Central memory CD4-positive, alpha-beta T cell (primary cell): ENCODE measurements around the gene BRICD5.

ENCODE experiments used
- DNase-seq: peaks from one replicate; pipeline ENCODE4 v3.0.0; 2022

Gene BRICD5

DNA sequence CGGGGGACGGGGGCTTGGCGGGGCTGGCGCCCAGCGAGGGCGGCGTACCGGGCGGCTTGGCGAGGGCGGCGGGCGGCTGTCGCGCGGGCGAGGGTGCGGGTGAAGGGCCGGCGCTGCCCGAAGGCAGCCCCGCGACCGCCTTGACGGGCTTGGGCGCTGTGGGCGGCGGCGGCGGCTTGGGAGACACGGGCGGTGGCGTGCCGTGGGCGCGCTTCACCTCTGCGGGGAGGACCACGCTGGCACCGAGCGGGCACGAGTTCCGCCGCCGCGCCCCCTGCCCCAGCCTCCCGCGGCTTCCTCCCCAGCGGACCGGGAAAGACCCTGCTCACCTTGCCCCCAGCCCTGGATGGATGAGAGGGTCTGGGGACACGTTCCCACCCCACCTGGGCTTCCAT, 31.6 kb downstream of the BRICD5 start:
- no peak for DNase-seq

DNA sequence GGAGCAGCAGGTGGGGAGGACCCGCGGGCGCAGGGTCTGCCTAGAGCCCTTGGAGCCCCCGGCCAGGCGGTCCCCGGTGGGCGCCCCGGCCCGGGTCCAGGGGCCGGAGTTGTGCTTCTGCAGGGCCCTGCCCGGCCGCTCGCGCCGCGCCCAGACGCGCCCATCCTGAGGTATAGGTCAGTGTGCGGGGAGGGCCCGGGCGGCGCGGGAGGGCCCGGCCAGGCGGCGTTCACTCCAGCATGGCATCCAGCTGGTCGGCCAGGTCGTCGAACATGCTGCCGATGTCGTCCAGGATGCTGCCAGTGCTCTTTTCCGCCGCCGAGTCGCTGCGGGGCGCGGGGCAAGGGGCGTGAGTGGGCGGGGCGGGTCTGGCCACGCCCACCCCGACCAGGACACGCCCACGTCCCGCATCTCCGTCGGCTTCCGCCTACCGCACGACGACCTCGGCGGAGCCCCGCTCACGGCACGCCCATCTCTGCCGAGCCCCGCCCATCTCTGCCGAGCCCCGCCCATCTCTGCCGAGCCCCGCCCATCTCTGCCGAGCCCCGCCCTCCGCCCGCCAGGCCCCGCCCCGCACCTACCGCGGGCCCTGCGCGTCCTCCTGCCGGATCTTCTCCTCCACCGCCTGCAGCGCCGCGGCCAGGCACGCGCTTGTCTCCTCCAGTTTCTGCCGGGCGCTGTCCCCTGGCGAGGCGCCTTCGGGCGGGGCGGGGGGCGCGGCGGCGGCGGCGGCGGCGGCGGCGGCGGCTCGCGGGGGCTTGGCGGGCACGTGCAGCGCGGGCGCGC, 32.1 kb downstream of the BRICD5 start:
- DNase-seq, result peak; percentile 24

DNA sequence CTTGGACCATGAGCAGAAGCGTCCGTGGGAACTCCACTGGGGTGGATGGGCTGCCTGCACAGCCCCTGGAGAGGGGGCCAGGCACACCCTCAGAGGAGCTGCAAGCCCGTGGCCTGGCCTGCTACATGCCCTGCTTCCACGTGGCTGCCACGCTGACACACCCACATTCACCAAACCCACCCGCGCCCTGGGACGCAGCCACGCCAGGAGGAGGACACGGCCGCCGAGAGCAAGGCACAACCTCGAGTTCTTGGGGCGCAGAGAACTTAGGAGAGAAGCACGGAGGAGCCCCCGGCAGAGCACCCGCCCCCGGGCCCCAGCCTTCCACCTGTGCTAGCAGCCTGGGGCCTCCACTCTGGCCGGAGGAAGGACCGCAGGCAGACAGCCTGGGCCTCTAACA, 33.1 kb downstream of the BRICD5 start:
- DNase-seq, result no peak

DNA sequence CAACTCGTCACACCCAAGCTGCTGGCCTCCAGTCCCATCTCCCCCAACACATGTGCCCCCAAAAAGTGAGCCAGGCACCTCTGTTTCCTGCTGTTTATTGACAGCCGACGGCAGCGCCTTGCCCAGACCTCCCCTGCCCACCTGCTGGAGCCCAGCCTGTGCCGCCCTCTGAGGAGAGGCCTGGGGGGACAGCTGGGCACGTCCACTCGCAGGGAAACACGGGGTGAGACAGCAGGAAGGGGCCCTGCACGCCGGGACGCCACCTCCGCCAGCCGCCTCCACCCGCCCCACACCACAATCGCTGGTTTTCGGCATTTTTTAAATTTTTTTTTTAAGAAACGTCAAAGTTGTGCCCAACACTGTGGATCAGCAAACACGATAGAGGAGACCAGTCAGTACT, 33.6 kb downstream of the BRICD5 start:
- no peak for DNase-seq

DNA sequence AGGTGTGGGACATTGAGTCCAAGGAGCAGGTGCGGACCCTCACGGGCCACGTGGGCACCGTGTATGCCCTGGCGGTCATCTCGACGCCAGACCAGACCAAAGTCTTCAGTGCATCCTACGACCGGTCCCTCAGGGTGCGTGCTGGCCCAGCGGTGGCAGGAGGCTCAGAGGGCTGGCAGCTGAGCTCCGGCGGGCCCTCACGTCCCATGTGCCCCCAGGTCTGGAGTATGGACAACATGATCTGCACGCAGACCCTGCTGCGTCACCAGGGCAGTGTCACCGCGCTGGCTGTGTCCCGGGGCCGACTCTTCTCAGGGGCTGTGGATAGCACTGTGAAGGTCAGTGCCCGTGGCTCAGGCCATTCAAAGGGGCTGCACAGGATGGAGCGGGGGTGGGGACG, 34.6 kb downstream of the BRICD5 start:
- DNase-seq, result no peak

DNA sequence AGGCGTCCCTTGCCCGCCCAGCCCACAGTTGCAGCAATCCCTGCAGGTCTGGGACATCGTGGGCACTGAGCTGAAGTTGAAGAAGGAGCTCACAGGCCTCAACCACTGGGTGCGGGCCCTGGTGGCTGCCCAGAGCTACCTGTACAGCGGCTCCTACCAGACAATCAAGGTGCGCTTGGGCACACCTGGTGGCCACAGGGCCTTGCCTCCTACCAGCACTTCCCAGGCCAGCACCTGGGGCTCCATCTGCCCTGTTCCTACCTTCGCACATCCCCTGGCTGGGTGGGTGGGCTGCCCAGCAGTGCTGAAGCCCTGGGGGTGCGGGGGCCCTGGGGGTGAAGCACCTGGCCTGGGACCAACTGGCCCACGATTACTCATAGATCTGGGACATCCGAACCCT, 35.2 kb downstream of the BRICD5 start:
- DNase-seq, result no peak

DNA sequence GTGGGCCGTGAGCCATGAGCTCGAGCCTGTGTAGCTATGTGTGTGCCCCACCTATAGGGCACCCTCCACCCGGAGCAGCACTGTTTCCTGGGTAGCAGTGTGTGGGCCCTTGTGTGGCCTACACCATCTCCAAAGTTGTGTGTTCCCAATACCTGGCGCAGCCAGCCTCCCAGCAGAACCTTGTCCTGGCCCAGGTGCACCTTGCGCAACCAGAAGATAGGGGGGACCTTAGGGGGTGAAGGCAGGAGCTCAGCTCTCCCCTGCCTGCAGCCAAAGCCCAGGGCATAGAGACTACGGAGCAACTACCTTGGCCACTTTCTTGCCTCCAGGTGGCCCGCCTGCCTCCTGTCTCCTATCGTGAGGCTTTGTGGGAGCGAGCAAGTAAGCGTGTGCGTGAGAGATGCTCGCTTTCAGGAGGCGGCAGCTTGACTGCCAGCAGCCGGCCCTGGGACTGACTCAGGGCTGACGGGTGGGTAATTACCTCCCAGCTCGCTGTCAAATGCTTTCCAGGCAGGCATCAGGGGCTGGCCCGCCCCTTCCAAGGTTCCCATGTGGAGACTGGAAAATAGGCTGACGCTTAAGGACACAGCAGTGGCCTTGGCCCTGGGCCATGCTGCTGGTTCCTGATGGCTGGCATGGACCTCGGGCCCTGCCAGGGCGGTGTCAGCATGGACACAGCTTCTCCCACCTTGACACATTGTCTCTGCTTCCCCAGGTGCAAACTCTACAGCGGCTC, 36.1 kb downstream of the BRICD5 start:
- DNase-seq, result no peak

DNA sequence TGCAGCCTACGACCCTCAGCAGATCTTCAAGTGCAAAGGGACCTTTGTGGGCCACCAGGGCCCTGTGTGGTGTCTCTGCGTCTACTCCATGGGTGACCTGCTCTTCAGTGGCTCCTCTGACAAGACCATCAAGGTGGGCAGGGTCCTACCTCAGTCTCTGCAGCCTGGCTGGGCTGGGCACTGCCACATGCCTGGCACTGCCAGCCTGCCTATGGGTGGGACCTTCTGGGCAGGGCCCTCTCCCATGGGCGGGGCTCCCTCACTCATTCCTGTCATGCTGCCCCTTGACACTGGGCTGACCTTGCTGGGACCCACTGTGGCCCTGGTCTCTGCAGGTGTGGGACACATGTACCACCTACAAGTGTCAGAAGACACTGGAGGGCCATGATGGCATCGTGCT, 36.7 kb downstream of the BRICD5 start:
- no peak for DNase-seq

DNA sequence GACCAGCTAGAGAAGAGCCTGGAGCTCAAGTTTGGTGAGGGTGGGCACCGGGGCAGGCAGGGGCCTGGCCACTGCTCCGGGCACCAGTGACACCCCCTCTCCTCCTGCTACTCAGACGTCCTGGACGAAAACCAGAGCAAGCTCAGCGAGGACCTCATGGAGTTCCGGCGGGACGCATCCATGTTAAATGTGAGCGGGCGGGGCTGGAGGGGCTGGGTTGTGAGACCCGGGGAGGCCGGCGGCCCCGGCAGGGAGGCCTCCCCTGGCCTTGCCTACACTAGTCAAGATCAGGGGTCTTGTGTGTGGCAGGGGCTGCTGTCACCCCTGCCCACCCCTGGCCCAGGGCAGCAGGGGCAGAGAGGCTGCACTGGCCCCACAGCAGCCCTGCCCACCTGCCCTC, 37.3 kb downstream of the BRICD5 start:
- no peak for DNase-seq

DNA sequence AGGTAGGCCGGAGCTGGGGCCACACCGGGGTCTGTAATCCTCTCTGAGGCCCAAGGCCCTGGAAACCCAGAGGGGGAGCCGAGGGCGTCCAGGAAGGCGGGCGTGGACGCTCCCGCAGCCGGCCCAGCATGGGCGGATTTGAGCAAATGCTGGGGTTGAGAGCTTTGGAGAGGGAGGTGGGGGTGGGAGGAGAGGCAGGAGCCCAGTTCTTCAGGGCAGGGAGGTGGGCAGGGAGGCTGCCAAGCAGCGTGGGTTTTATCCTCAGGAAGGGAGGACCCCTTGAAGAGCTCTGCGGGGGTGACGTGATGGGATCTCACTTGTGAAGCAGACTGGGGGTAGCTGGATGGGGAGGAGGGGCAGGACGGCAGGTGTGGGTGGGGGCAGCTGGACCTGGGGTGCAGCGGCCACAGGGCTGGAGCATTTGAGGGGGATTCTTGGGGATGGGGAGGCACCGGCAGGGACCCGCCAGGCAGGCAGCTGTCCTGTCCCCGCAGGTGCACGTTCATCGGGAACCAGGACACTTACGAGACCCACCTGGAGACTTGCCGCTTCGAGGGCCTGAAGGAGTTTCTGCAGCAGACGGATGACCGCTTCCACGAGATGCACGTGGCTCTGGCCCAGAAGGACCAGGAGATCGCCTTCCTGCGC, 37.9 kb downstream of the BRICD5 start:
- no peak for DNase-seq

DNA sequence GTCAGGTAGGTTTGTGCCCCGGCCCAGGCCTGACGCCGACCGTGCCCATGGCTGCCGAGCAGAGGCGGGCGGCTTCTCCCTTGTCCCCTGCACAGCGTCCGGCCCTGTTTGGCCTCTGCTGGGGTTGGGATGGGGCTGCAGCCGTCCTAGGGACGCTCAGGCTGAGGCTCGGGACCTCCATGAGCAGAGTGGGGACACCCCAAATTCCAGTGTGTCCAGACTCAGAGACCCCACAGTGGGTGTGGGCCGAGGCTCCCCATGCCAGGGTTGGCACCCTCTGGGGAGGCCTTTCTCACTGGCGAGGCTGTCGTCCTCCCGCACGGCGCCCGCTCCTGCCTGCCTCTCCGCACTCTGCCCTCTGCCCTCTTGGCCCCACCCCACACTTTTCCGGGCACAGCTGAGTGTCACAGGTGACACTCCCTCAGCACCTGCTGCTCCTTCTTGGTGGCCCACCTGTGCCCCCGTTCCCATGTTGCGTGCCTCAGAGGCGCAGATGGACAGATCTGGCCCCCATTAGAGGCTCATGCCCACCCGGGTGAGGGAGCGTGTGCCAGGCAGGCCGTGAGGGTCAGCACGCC, 39.0 kb downstream of the BRICD5 start:
- DNase-seq, result no peak

DNA sequence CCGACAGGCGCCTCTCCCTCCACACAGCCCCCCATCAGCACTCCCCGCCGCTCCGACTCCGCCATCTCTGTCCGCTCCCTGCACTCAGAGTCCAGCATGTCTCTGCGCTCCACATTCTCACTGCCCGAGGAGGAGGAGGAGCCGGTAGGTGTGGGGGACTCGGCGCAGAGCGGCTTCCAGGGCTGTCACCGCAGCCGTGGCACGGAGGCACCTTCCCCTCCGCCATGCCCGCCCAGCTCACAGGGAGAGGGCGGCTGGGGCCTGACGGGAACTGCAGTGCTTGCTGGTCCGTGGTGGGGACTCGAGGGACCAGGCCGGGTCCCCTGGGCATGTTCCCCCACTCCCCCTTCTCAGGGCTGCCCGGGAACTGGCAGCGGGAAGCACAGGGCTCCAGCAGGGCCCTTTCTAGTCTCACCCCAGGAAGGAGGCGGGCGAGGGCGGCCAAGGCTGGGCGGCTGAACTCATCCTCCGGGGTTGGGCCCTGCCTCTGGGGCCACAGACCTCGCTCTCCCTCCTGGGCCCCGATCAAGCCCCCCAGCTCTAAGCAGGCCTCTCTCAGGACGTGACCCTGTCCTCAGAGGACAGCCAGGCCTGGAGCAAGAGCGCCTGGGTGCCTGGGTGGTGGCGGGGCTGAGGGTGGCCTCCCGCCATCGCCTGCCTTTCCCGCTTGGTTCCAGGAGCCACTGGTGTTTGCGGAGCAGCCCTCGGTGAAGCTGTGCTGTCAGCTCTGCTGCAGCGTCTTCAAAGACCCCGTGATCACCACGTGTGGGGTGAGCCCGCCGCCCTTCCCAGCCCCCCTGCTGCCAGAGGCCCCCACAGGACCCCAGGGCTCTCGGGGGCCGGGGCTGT, 39.9 kb downstream of the BRICD5 start:
- no peak for DNase-seq

DNA sequence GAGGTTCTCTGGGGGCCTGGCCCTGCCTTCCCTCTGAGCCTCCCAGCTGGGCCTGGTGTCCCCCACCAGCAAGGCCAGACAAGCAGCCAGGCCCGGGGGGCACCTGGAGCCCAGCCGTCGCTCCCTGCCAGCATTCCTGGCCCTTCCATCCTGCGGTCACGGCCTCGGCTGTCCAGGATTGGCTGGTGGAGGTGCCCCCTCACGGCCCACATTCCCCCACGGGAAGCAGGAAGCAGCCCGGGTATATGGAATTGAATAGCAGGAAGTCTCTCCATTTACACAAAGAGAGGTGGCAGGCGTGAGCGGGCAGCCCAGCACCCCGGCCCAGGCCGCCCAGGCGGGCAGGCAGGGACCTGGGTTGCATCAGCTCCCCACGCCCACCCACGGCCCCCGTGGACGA, 40.6 kb downstream of the BRICD5 start:
- no peak for DNase-seq

DNA sequence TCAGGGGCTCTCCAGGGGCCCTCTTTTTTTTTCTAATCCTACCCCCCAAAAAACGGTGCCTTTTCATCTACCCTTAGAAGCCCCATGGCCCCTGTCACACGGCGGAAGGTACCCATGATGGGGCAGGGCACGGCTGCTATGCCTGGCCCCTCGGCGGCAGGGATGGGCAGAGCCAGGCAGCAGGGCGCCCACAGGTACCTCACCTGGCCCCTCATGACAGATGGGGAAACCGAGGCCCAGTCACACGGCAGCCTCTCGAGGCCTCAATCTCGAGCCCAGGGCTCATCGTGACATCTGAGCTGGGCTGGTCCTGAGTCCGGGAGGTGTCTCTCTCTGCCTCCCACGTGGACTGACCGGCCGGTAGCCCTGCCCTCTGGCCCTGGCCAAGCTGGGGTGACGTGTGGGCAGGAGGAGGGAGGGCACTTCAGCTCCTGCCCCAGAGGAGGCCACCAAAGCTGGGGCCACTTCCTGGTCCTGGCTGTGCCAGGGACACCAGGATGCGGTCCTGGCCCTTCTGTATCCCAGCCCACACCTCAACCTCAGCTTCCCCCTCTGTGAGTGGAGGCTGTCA, 43.5 kb downstream of the BRICD5 start:
- no peak for DNase-seq

DNA sequence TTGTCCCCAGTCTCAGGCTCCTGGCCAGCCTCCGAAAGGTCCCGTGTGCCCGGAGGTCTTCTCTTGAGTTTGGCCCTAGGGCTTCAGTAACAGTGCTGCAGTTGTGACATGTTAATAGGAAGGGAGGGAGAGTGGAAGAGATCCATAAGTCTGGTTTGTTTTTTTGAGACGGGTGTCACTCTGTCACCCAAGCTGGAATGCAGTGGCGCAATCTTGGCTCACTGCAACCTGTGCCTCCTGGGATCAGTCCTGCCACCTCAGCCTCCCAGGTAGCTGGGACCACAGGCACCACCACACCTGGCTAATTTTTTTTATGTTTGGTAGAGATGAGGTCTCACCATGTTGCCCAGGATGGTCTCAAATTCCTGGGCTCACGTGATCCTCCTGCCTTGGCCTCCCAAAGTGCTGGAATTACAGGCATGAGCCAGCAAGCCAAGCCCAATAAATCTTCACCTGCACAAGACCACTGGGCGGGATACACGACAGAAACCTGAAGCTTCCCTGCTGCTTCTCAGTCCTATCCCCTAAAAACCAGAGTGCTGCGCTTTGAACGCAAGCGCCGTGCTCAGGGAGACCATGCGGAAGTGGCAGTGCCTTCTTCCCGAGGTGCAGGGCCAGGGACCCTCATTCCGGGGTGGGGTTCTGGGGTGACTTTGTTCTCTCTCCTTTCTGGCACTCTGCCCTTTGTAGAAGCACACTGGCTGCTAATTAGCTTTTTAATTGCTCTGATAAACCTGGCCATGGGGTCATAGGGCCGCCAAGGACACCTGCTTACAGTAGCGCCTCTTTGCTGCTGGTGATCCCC, 44.2 kb downstream of the BRICD5 start:
- DNase-seq, result no peak

DNA sequence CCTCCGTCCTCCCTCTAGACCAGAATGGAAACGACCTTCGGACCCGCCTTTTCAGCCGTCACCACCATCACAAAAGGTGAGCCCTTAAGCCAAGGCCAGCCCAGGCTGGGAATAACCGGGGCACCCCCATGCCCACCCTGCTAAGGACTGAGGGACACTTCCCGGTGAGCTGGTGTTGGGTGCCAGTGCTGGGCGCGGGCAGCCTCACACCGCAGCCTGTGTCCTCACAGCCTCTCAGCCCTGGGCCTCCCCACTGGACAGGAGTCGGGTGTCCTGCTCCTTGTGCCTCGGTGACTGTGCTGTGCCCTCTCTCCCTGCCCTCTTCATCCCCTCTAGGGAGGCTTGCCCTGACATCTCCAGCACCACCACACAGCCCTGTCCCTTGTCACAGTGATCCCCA, 44.8 kb downstream of the BRICD5 start:
- no peak for DNase-seq

DNA sequence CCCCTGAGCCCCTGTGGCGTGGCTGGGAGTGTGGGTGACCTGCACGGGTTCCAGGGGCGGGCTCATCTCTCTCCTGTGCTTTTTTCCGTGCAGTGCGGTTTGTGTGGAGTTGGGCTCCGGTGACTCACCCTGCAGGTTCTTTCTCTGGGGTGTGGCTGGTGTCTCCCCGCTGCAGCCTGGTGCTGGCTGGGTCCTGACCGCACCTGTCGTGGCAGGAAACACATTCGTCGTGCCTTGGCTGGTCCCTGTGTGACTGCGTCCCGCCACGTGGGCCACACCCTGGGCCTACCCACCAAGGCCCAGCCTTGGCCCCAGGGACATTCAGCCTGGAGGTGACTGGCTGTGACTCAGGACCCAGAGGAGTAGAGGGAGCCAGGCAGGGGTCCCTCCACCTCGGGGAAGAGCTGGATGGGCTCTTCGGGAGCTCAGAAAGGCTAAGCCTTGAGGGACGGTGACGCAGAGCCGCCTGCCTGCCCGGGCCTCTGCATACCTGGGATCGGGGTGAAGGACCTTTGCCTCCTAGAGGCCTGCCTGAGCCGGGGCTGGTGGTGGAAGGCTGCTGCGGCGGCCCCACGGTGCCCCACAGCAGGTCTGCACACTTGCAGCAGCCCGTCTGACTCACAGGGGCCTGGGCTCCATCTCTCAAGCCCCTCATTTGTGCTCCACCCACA, 47.3 kb downstream of the BRICD5 start:
- peak; percentile 50 for DNase-seq

DNA sequence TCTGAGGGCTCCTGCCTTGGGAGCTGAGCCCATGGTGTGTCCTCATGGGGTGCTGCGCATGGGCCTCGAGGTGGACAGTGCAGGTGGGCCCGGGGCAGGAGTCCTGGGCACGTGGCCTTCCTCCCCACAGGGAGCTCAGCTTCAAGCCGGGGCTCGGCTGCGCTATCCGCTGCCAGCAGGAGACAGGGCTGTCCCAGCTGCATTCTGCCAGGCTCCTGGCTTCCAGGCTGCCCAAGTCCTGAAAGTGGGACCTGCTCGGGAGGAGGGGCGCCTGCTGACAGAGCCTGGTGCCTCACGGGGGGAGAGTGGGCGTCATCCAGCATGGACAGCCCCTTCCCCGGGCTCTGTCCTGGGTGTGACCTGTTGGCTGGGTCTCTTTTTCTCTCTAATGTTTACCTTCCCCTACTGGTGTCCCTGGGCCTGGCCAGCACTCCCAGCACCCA, 48.0 kb downstream of the BRICD5 start:
- no peak for DNase-seq

DNA sequence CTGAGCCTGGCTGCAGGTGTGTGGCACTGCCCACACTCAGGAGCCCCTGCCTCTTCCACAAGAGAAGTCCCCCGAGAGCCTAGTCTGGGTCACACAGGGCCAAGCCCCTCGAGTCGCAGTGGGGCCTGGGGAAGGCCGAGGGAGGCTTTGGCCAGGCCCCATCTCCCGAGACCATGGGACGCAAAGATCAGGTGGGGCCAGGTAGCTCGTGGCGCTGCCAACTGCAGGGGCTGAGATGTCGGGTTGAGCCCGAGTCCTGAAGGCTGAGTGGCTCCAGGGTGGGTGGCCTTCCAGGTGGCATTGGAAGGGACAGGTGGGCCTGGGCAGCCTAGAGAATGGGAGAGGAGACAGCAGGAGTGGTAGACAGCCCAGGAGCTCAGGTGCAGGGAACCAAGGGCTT, 48.8 kb downstream of the BRICD5 start:
- no peak for DNase-seq

DNA sequence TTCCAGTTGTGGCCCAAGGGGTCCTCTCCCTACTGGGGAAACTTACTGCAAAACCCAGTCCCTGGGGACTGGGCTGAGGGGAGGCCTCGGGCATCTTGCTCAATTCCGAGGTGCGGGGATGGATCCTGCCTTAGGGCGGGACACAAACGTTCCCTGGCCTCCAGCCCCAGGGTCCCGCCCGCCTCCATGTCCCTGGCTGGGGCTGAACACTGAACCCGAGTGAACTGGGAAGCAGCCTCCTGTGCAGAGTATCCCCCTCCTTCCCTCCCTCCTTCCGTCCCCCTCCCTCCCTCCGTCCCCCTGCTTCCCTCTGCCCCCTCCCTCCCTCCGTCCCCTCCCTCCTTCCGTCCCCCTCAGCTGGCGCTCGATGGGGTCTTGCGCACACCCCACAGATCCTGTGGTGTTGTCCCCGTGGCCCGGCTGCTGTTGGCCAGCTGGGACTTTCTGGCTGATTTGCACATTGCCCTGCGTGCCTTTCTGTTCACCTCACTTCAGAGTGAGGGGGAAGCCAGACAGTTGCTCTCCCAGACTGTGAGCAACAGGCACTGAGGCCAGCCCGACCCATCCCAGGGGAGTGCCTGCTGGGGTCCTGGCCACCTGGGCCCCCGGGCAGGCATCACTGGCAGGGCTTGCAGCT, 49.6 kb downstream of the BRICD5 start:
- DNase-seq, result no peak
